Astrocyte of the hippocampus (primary cell): Measurements from ENCODE around the gene DIP2C.
A peak's percentile ranks its signal among the peaks of the same experiment; 100 is the strongest.

ENCODE experiments used
- DNase-seq: peaks from one replicate; pipeline ENCODE4 v3.0.0; 2011; ENCODE audit warnings: low read depth, low spot score

DIP2C gene

GRCh38 chr10:418226-418625 lies 271.2 kb downstream of the DIP2C start:
- no peak for DNase-seq

- DNase-seq, result no peak
Observed at GRCh38 chr10:416091-416515, 273.4 kb downstream of the DIP2C start.

GRCh38 chr10:413662-414071 lies 275.8 kb downstream of the DIP2C start:
- DNase-seq, result no peak

GRCh38 chr10:412109-412508 lies 277.4 kb downstream of the DIP2C start:
- no peak for DNase-seq

- DNase-seq, result no peak
Observed at GRCh38 chr10:411603-412002, 277.9 kb downstream of the DIP2C start.

GRCh38 chr10:409408-410040 lies 279.9 kb downstream of the DIP2C start:
- DNase-seq, result no peak

GRCh38 chr10:408236-408635 lies 281.2 kb downstream of the DIP2C start:
- DNase-seq, result no peak

- no peak for DNase-seq
Observed at GRCh38 chr10:406976-407375, 282.5 kb downstream of the DIP2C start.

- DNase-seq, result no peak
Observed at GRCh38 chr10:405648-406047, 283.8 kb downstream of the DIP2C start.

- DNase-seq, result no peak
Observed at GRCh38 chr10:404991-405390, 284.5 kb downstream of the DIP2C start.

GRCh38 chr10:404346-404745 lies 285.1 kb downstream of the DIP2C start:
- peak; percentile 34 for DNase-seq

GRCh38 chr10:398954-399353 lies 290.5 kb downstream of the DIP2C start:
- DNase-seq, result no peak

- no peak for DNase-seq
Observed at GRCh38 chr10:397321-398068, 292.0 kb downstream of the DIP2C start.

GRCh38 chr10:396535-397220 lies 292.8 kb downstream of the DIP2C start:
- no peak for DNase-seq

GRCh38 chr10:396107-396506 lies 293.4 kb downstream of the DIP2C start:
- DNase-seq, result no peak

GRCh38 chr10:395665-396064 lies 293.8 kb downstream of the DIP2C start:
- no peak for DNase-seq

- DNase-seq, result peak; percentile 70
Observed at GRCh38 chr10:394439-395101, 294.9 kb downstream of the DIP2C start.

GRCh38 chr10:393787-394438 lies 295.6 kb downstream of the DIP2C start:
- no peak for DNase-seq

GRCh38 chr10:393106-393745 lies 296.2 kb downstream of the DIP2C start:
- no peak for DNase-seq

- DNase-seq, result no peak
Observed at GRCh38 chr10:392705-393037, 296.8 kb downstream of the DIP2C start.
